ENCODE measurements around the gene CAPN15. TPM values are rescaled to one million over a fixed set of nuclear protein-coding genes. Genes with fewer than 3 reads are reported as not detected.

The CAPN15 gene
- total and polyA plus RNA-seq, 9 of the 15 experiments (the other 6 are each of a cell fraction or from before 2014, with no cell fraction given) = 0.62 to 111 (median 14.2) TPM

DNA sequence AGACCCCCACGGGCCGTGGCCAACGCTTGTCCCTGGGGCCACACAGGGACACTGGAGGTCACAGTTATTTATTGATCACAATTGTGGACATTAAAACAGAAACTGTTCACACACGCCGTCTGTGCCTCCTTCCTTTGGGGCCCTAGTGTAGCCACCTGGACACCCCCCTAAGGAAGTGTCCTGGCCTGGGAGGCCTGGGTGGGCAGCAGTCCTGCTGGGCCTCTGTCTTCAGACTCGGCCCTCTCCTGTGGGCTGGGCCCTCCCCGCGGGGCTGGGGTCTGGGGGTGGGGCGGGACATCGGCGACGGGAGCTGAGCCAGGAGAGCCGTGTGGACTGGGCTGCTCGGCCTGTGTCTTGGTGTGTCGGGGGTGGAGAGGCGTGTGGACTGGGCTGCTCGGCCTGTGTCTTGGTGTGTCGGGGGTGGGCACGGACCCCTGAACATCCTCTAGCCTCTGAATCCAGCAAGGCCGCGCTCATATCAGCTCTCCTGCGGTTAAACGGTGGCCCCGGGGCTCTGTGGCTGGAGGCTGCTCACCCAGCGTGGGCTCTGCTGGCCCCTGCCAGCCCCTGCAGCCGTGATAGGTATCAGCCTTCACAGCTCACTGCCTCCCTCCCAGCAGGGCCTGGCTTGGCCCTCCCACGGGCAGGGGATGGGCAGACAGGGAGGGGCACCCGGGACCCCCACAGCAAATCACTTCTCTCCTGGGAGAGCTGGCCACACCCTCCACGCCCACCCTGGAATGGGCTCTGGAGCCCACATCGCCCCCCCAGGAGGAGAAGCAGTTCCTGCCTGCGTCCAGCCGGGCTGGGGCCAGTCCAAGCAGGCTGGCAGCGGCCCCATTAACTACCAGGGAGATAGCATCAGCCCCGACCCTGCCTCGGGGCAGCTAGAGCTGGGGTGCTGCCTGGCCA is 38.2 kb downstream of the CAPN15 start (continued):
- TF ChIP-seq CUX1 (CRISPR knock-in tag; IDR thresholded peaks at IDR 0.05) (peak; percentile 69; the same call in 1 of the 2 replicates), ZNF121 (CRISPR knock-in tag; conservative IDR thresholded peaks at IDR 0.05) (no peak), MAZ (CRISPR knock-in tag; conservative IDR thresholded peaks at IDR 0.05 in 1 of 2, IDR thresholded peaks at IDR 0.05 in 1 of 2) (0 out of 4 replicates have a peak, but pooled peaks of 1 of the 2 experiments have one; percentile 25), RBM22 (IDR thresholded peaks at IDR 0.05; ENCODE audit: low read depth, low read length, poor library complexity, severe bottlenecking) (no peak), TCFL5 (CRISPR knock-in tag; conservative IDR thresholded peaks at IDR 0.05) (no peak), KLF16 (IDR thresholded peaks at IDR 0.05) (peak; percentile 29; the same call in 1 of the 2 replicates), ZBTB7A (IDR thresholded peaks at IDR 0.05; ENCODE audit: borderline replicate concordance, control insufficient read depth, low read depth, low read length) (peak; percentile 38; the same call in 1 of the 2 replicates), PCBP2 (IDR thresholded peaks at IDR 0.05; ENCODE audit: low read depth, low read length, poor library complexity, severe bottlenecking) (no peak), ARID1B (IDR thresholded peaks at IDR 0.05) (peak; percentile 8; the same call in 1 of the 2 replicates), ZNF589 (CRISPR knock-in tag; IDR thresholded peaks at IDR 0.05; ENCODE audit: low read depth) (0 out of 2 replicates have a peak, but pooled peaks have one; percentile 28), E2F3 (CRISPR knock-in tag; IDR thresholded peaks at IDR 0.05) (0 out of 2 replicates have a peak, but pooled peaks have one; percentile 14), STAG1 (CRISPR knock-in tag; IDR thresholded peaks at IDR 0.05; ENCODE audit: borderline replicate concordance) (0 out of 2 replicates have a peak, but pooled peaks have one; percentile 21)
- TF ChIP-seq, protein P1, sequence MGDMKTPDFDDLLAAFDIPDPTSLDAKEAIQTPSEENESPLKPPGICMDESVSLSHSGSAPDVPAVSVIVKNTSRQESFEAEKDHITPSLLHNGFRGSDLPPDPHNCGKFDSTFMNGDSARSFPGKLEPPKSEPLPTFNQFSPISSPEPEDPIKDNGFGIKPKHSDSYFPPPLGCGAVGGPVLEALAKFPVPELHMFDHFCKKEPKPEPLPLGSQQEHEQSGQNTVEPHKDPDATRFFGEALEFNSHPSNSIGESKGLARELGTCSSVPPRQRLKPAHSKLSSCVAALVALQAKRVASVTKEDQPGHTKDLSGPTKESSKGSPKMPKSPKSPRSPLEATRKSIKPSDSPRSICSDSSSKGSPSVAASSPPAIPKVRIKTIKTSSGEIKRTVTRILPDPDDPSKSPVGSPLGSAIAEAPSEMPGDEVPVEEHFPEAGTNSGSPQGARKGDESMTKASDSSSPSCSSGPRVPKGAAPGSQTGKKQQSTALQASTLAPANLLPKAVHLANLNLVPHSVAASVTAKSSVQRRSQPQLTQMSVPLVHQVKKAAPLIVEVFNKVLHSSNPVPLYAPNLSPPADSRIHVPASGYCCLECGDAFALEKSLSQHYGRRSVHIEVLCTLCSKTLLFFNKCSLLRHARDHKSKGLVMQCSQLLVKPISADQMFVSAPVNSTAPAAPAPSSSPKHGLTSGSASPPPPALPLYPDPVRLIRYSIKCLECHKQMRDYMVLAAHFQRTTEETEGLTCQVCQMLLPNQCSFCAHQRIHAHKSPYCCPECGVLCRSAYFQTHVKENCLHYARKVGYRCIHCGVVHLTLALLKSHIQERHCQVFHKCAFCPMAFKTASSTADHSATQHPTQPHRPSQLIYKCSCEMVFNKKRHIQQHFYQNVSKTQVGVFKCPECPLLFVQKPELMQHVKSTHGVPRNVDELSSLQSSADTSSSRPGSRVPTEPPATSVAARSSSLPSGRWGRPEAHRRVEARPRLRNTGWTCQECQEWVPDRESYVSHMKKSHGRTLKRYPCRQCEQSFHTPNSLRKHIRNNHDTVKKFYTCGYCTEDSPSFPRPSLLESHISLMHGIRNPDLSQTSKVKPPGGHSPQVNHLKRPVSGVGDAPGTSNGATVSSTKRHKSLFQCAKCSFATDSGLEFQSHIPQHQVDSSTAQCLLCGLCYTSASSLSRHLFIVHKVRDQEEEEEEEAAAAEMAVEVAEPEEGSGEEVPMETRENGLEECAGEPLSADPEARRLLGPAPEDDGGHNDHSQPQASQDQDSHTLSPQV (IDR thresholded peaks at IDR 0.05) = peak; percentile 34; the same call in 1 of the 2 replicates
- TF ChIP-seq, protein P2, sequence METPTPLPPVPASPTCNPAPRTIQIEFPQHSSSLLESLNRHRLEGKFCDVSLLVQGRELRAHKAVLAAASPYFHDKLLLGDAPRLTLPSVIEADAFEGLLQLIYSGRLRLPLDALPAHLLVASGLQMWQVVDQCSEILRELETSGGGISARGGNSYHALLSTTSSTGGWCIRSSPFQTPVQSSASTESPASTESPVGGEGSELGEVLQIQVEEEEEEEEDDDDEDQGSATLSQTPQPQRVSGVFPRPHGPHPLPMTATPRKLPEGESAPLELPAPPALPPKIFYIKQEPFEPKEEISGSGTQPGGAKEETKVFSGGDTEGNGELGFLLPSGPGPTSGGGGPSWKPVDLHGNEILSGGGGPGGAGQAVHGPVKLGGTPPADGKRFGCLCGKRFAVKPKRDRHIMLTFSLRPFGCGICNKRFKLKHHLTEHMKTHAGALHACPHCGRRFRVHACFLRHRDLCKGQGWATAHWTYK (CRISPR knock-in tag; IDR thresholded peaks at IDR 0.05) = peak; percentile 64; the same call in 1 of the 2 replicates

Data from K562 (cell line).